Vagina (tissue), 2 donors: ENCODE measurements around the gene IL25.

Experiments used
- POLR2A ChIP-seq, 2 donors: fragments of 450-650 bp; IDR thresholded peaks; one replicate each; pipeline ENCODE4 v1.6.1; 2017; ENCODE audit warnings: antibody characterized with exemption in 2 of 2, mild to moderate bottlenecking in 2 of 2, moderate library complexity in 2 of 2
- POLR2AphosphoS5 ChIP-seq, 2 donors: sonication (generic); formaldehyde crosslinking; IDR thresholded peaks; one replicate each; pipeline ENCODE4 v1.9.0; 2017; ENCODE audit warnings: antibody characterized with exemption in 2 of 2, mild to moderate bottlenecking in 2 of 2, low read depth in 1 of 2; ENCODE audit not compliant: insufficient read depth in 1 of 2

- TF ChIP-seq POLR2AphosphoS5 (IDR thresholded peaks at IDR 0.05; ENCODE audit: insufficient read depth in 1 of 2, low read depth in 1 of 2) (no peak), POLR2A (IDR thresholded peaks at IDR 0.05) (no peak)
These were observed 6.1 kb downstream of the IL25 start for GRCh38 chr14:23378612-23379220.
